HG03571 (cell line): ENCODE measurements around the gene TSEN54.

Source experiments
- ATAC-seq: cut with Tn5 transposase; IDR thresholded peaks from one replicate; pipeline ENCODE4 v1.9.1; 2021; ENCODE audit not compliant: unreplicated experiment

The TSEN54 gene

GRCh38 chr17:75540923-75541503 is 24.7 kb downstream of the TSEN54 start:
- ATAC-seq = no peak

GRCh38 chr17:75542229-75542628 is 25.9 kb downstream of the TSEN54 start:
- ATAC-seq = no peak

DNA sequence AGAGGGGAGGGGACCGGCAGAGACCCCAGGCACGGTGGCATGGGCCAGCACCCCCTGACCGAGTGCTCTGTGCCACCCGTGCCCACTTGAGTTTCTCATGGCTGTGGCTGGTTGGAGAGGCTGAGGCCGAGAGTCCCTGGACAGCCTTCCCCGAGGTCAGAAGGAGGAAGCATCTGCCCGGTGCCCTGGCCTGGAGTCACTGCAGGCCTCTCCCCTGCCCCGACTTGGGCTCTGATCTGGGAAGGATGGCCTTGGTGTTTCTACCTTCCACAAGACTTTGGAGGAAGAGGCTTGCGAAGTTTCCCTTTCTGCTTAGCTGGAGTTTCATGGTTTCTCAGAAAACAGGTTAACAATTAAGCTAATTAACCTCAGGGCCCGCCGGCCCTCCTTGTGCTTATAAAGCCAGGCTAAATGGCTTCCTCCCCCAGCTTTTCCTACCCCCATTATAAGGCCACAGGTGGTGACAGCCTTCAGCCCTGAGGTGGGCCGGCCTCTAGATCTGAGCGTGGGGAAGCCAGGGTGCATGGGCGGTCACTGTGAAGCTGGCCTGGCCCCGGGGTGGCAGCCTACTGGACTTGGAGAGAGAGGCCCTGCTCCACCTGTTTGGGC is 26.5 kb downstream of the TSEN54 start:
- ATAC-seq = no peak

- no peak for ATAC-seq
Measured at GRCh38 chr17:75544250-75544649, 27.9 kb downstream of the TSEN54 start.

- no peak for ATAC-seq
Measured at GRCh38 chr17:75546181-75546580, 29.9 kb downstream of the TSEN54 start.

- no peak for ATAC-seq
Measured at GRCh38 chr17:75547091-75547490, 30.8 kb downstream of the TSEN54 start.

DNA sequence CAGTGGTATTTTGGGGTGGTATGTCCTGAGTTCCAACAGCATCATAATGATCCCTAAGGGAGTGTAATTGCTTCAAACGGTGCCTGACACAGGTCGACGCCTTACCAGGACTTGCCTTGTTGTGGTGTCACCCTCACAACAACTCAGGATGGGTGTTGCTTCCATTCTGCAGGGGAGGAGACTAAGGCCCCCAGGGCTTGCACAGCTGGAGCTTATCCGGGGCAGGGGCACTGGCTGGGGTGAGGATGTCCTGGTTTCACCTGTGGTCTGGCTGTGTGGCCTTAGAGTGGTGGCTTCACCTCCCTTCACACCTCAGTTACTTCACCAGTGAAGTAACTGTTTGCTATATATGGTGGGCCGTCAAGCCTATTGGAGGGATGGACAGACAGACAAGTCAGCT is 32.5 kb downstream of the TSEN54 start:
- ATAC-seq = no peak

DNA sequence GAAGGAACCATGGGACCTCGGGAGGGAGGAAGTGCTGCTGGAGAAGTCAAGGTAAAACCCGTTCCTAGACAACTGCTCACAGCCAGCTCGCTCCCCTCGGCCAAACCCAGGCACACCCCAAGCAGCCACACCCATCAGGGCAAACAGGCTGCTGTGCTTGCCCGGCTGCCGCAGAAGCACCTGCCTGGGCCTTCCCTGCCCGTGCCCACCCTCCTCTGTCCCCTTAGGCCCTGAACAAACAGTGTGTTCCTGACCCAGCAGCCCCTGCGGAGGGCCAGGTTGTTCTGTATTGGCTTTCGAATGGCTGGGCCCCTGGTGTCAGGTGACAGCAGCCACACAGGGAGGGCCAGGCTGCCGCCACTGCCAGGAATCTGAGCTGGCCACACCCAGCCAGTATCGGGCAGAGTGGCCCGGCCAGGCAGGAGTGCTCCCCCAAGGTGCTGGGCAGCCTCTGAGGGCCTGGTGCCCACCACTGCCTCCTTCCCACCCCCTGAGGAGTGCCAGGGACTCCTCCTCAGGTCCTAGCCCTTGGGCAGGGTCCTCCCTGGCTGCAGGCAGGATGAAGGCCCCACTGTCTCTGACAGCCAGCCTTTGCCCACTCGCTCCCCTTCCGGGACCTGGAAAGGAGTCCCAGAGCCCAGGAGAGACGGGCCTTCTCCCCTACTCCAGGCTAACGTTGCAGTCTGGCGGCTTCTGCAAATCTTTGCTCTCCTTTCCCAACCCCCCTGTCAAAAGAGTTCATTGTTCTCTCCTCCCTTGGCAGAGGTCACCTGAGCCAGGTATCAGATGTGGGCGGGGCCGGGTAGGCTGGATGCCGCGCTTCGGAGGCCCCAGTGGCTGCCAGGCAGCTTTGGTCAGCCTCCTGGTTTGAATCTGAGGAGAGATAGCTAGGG is 33.2 kb downstream of the TSEN54 start:
- ATAC-seq = no peak

- ATAC-seq = no peak
Measured at GRCh38 chr17:75550139-75550465, 33.8 kb downstream of the TSEN54 start.

GRCh38 chr17:75551266-75551665 is 34.9 kb downstream of the TSEN54 start:
- ATAC-seq = no peak

GRCh38 chr17:75552425-75553294 is 36.3 kb downstream of the TSEN54 start:
- no peak for ATAC-seq

GRCh38 chr17:75553295-75554110 is 37.2 kb downstream of the TSEN54 start:
- ATAC-seq = no peak

GRCh38 chr17:75555679-75556153 is 39.4 kb downstream of the TSEN54 start:
- ATAC-seq = no peak

DNA sequence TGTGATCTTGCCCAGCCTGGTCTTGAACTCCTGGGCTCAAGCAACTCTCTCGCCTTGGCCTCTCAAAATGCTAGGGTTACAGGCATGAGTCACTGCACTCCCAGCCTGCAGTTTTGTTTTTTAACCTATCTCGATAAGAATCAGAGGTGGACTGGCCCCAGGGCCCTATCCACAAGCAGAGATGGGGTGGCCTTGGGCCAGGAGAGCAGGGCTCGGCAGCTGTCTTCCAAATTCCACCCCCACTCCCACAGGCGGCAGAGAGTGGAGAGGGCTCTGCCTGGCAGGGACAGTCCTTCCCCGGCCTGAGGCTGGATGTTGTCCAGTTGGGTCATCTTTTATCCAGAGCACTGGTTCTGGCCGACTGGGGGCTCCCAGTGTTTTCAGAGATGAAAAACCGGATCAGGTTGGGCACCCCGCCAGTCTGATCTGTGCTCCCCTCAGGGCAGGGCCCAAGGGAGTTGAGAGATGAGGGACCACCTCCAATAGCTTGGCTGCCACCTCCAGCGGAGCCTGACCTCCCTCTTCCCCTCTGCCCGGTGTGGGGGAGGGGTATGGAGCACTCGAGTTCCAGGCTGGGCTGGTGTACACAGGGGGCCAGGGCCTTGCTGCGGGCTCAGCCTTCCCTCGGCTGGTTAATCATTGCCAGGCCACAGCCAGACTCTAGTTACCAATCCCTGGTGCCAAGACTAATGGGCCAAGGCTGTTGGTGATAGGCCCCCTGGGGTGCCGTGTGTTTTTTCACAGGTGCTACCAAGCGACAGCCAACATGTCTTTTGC is 40.9 kb downstream of the TSEN54 start:
- no peak for ATAC-seq

GRCh38 chr17:75557852-75558665 is 41.7 kb downstream of the TSEN54 start:
- ATAC-seq = no peak

DNA sequence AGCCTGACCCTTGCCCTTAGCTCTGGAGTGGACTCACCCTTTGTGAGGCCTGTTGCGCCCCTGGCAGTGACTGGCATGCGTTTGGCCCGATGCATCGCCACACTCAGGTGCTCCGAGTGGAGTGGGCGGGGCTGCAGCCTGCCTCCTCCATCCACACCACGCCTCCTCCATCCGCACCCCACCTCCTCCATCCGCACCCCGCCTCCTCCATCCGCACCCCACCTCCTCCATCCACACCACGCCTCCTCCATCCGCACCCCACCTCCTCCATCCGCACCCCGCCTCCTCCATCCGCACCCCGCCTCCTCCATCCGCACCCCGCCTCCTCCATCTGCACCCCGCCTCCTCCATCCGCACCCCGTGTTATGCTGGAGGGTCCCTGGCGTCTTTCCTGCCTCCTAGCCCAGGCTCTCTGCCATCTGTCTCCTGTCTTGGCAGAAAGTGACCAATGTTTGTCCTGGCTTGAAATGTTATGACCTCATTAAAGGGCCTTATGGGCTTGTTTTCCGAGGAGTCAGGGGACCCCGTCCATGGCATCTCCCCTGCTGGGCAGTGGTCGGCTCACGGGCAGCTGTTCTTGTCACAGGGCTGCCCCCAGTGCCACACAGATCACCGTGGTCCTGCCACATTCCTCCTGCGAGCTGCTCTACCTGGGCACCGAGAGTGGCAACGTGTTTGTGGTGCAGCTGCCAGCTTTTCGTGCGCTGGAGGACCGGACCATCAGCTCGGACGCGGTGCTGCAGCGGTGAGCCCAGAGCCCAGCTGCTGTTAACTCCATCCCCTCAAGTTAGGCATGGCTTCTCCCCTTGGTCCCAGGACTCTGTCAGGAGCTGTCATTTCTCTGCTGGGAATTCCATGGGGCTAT is 42.6 kb downstream of the TSEN54 start:
- ATAC-seq = no peak

DNA sequence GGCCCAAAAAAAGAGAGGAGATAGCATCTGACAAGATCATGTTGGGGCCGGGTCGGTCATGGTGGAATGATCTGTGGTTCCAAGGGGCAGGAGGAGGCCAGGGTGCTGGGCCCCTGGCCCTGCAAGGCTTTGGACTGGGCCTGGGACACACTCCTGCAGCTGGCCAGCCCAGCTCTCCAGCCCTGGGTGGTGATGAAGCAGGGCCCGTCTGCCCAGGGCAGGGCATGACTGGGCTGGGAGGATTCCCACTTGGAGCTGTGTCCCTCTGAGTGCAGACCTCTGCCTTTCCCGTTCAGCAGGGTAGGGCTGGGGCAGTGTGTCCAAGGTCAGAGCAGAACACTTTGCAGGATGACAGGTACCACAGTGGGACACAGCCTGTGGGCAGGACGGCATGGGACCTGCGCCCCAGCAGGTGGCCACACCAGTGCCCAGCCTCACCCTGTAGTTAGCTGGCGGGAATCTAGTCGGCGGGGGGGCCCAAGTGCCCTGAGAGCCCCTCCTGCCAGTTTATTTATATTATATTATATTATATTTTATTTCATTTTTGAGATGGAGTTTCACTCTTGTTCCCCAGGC is 43.7 kb downstream of the TSEN54 start:
- no peak for ATAC-seq
